SK-N-SH (cell line): Measurements from ENCODE around the gene SLC24A3. TPM values are rescaled to one million over a fixed set of nuclear protein-coding genes. Genes with fewer than 3 reads are reported as not detected.

ENCODE experiments used
- CTCF ChIA-PET: fragments of 300-600, 350-600 bp; formaldehyde crosslinking; extraction: SDS; loops from one replicate; lab custom pipeline; 2021; lab: Yijun Ruan, JAX
- POLR2A ChIA-PET: fragments of 350-600 bp; sonication (Branson Sonifier 250); formaldehyde crosslinking; extraction: SDS; loops from one replicate; lab custom pipeline; 2020; ENCODE audit warnings: antibody characterized with exemption, inconsistent platforms; lab: Yijun Ruan, JAX
- DNase-seq: peaks from one replicate; pipeline ENCODE4 v3.0.0; 2012
- H2AFZ ChIP-seq: fragments of 200-600 bp; sonication (generic); 2 replicates; pipeline ENCODE4 v1.8.1; 2016; ENCODE audit warnings: antibody characterized with exemption, mild to moderate bottlenecking, low read depth
- H3F3A ChIP-seq: fragments of 200-600 bp; sonication (generic); replicated peaks from 2 replicates; pipeline ENCODE3; 2016; ENCODE audit warnings: antibody characterized with exemption, mild to moderate bottlenecking; ENCODE audit not compliant: insufficient read depth
- H3K27ac ChIP-seq, 2 experiments: fragments of 200-500 bp in 1 of 2; fragments of 200-600 bp in 1 of 2; sonication (Bioruptor generic) in 1 of 2; sonication (generic), shearing (Covaris generic) in 1 of 2; 2 replicates each; pipeline versions ENCODE4 v1.5.1 to v1.6.1; 2014 to 2016; ENCODE audit warnings: low read depth in 2 of 2, inconsistent platforms in 1 of 2, low read length in 1 of 2, mild to moderate bottlenecking in 1 of 2, mixed read lengths in 1 of 2
- H3K27me3 ChIP-seq: fragments of 200-600 bp; sonication (generic), shearing (Covaris generic); 2 replicates; pipeline ENCODE4 v1.6.1; 2016; ENCODE audit warnings: mixed run types; ENCODE audit not compliant: insufficient read depth
- H3K36me3 ChIP-seq, 2 experiments: fragments of 200-500 bp in 1 of 2; fragments of 200-600 bp in 1 of 2; sonication (Bioruptor generic) in 1 of 2; sonication (generic) in 1 of 2; replicated peaks in 1 of 2; 2 replicates each; pipeline versions ENCODE3 to v1.5.1; 2014 to 2016; ENCODE audit warnings: low read length in 1 of 2, mild to moderate bottlenecking in 1 of 2; ENCODE audit not compliant: insufficient read depth in 2 of 2, control insufficient read depth in 1 of 2
- H3K4me1 ChIP-seq, 2 experiments: fragments of 200-500 bp in 1 of 2; fragments of 200-600 bp in 1 of 2; sonication (Bioruptor generic) in 1 of 2; sonication (generic), shearing (Covaris generic) in 1 of 2; 2 replicates each; pipeline versions ENCODE4 v1.5.1 to v1.6.1; 2014 to 2016; ENCODE audit warnings: low read depth in 1 of 2, low read length in 1 of 2, mixed run types in 1 of 2; ENCODE audit not compliant: insufficient read depth in 2 of 2, control insufficient read depth in 1 of 2
- H3K4me2 ChIP-seq: fragments of 200-600 bp; sonication (generic), shearing (Covaris generic); 2 replicates; pipeline ENCODE4 v1.6.1; 2017; ENCODE audit warnings: mixed run types
- H3K4me3 ChIP-seq, 2 experiments: fragments of 200-500 bp in 1 of 2; fragments of 200-600 bp in 1 of 2; sonication (Bioruptor generic) in 1 of 2; sonication (generic), shearing (Covaris generic) in 1 of 2; 2 replicates each; pipeline versions ENCODE4 v1.5.1 to v1.8.1; 2014 to 2016; ENCODE audit warnings: low read depth in 2 of 2, inconsistent platforms in 1 of 2, low read length in 1 of 2, mild to moderate bottlenecking in 1 of 2, mixed read lengths in 1 of 2, moderate library complexity in 1 of 2
- H3K79me2 ChIP-seq: fragments of 200-600 bp; sonication (generic); 2 replicates; pipeline ENCODE4 v1.8.1; 2017; ENCODE audit warnings: mild to moderate bottlenecking; ENCODE audit not compliant: insufficient read depth
- H3K9ac ChIP-seq: fragments of 200-600 bp; sonication (generic); 2 replicates; pipeline ENCODE4 v1.6.1; 2017; ENCODE audit warnings: mixed run types
- H3K9me2 ChIP-seq: fragments of 200-600 bp; sonication (generic); 2 replicates; pipeline ENCODE4 v1.6.1; 2017; ENCODE audit warnings: mixed run types
- H3K9me3 ChIP-seq: fragments of 200-600 bp; sonication (generic); 2 replicates; pipeline ENCODE4 v1.6.1; 2017; ENCODE audit warnings: mixed run types, mild to moderate bottlenecking, moderate library complexity
- H4K20me1 ChIP-seq: fragments of 200-600 bp; sonication (generic); 2 replicates; pipeline ENCODE4 v1.6.1; 2017; ENCODE audit warnings: mild to moderate bottlenecking, mixed run types; ENCODE audit not compliant: insufficient read depth
- CHD2 ChIP-seq: fragments of 150-350 bp; IDR thresholded peaks from 2 replicates; pipeline ENCODE4 v1.6.1; 2018; ENCODE audit warnings: low read length; ENCODE audit not compliant: partially characterized antibody
- ELF1 ChIP-seq: IDR thresholded peaks from 2 replicates; pipeline ENCODE4 v1.4.0; 2012
- EP300 ChIP-seq, 2 experiments: IDR thresholded peaks; 2 replicates each; pipeline versions ENCODE4 v1.4.0 to v1.6.1; 2012; ENCODE audit warnings: borderline replicate concordance in 1 of 2, low read depth in 1 of 2, low read length in 1 of 2
- EZH2phosphoT487 ChIP-seq: fragments of 200-600 bp; sonication (generic); IDR thresholded peaks from 2 replicates; pipeline ENCODE4 v1.6.1; 2017; ENCODE audit warnings: low read depth, mixed run types, mild to moderate bottlenecking, antibody characterized with exemption, moderate library complexity, borderline replicate concordance
- FOSL2 ChIP-seq: IDR thresholded peaks from 2 replicates; pipeline ENCODE4 v1.4.0; 2012; ENCODE audit warnings: low read depth, mild to moderate bottlenecking, moderate library complexity, borderline replicate concordance
- FOXJ3 ChIP-seq: sonication (generic); formaldehyde crosslinking; IDR thresholded peaks from 2 replicates; pipeline ENCODE4 v1.5.1; 2020; ENCODE audit warnings: mild to moderate bottlenecking, missing genetic modification reagents
- FOXM1 ChIP-seq: IDR thresholded peaks from 2 replicates; pipeline ENCODE4 v1.4.0; 2012; ENCODE audit warnings: low read depth, mild to moderate bottlenecking
- GABPA ChIP-seq: IDR thresholded peaks from 2 replicates; pipeline ENCODE4 v1.4.0; 2012; ENCODE audit warnings: low read depth, mild to moderate bottlenecking
- JUND ChIP-seq: IDR thresholded peaks from 2 replicates; pipeline ENCODE4 v1.4.0; 2012
- MEF2A ChIP-seq: IDR thresholded peaks from 2 replicates; pipeline ENCODE4 v1.4.0; 2012; ENCODE audit warnings: low read depth, borderline replicate concordance
- MXI1 ChIP-seq: IDR thresholded peaks from 2 replicates; pipeline ENCODE4 v1.6.1; 2012; ENCODE audit warnings: mild to moderate bottlenecking, low read depth, low read length, improper control_type of control experiment
- NRF1 ChIP-seq: IDR thresholded peaks from 2 replicates; pipeline ENCODE4 v1.6.1; 2012; ENCODE audit warnings: low read depth, mild to moderate bottlenecking, low read length
- RAD21 ChIP-seq: IDR thresholded peaks from 2 replicates; pipeline ENCODE4 v1.6.1; 2012; ENCODE audit warnings: mild to moderate bottlenecking, low read length
- RFX5 ChIP-seq: IDR thresholded peaks from 2 replicates; pipeline ENCODE4 v1.6.1; 2012; ENCODE audit warnings: mild to moderate bottlenecking, improper control_type of control experiment, low read length
- RXRA ChIP-seq: IDR thresholded peaks from 2 replicates; pipeline ENCODE4 v1.4.0; 2012; ENCODE audit warnings: low read depth, mild to moderate bottlenecking, borderline replicate concordance
- SMC3 ChIP-seq: IDR thresholded peaks from 2 replicates; pipeline ENCODE4 v1.6.1; 2012; ENCODE audit warnings: low read depth, low read length, improper control_type of control experiment
- YY1 ChIP-seq: IDR thresholded peaks from 2 replicates; pipeline ENCODE4 v1.4.0; 2012; ENCODE audit warnings: low read depth, mild to moderate bottlenecking
- WGBS: methylation state at CpG from one replicate; pipeline ENCODE4 v1.1.6; 2017; ENCODE audit warnings: low lambda C conversion rate; 5-methylcytosine and 5-hydroxymethylcytosine counted together
- polyA plus RNA-seq, 3 experiments: library from polyadenylated mRNA; depleted of rRNA; stranded (reverse); fragments of >200 nt; gene quantifications; 2 replicates each; pipeline ENCODE4 v1.2.3, GENCODE V29; 2012
- TF ChIP-seq, protein P1 (sequence below): IDR thresholded peaks from 2 replicates; pipeline ENCODE4 v1.6.1; 2012; ENCODE audit warnings: mild to moderate bottlenecking, low read depth, low read length, moderate library complexity
- TF ChIP-seq, protein P2 (sequence below): IDR thresholded peaks from 2 replicates; pipeline ENCODE4 v1.4.0; 2012; ENCODE audit warnings: low read depth, borderline replicate concordance
- TF ChIP-seq, protein P3 (sequence below): fragments of 150-350 bp; IDR thresholded peaks from 2 replicates; pipeline ENCODE4 v1.6.1; 2016; ENCODE audit warnings: mild to moderate bottlenecking, low read depth, low read length
- TF ChIP-seq, protein P4 (sequence below): IDR thresholded peaks from 2 replicates; pipeline ENCODE4 v1.4.0; 2012; ENCODE audit warnings: low read depth, borderline replicate concordance

Gene SLC24A3
- polyA plus RNA-seq, 1 of the 3 experiments (the other 2 are of a cell fraction), result not detected

DNA sequence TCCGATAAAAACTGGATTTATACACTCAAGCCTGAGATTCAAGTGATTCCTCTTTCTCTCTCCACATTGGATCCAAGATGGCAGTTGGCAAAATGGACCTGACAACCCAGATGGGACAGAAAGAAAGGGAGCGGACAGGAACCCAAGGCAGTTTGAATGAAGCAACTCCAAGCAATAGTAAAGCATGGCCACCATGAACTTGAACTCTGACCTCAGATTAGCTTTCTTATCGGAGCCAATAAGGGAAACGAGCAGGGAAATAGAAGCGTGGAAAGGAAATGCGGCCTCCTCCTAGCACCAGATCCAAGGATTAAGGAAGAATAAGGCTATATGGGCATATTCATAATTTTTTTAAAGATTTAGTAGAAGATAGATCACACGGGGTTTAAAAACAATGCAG lies 332.2 kb downstream of the SLC24A3 start:
- no peaks in the 10 kb centered on the region for H3F3A ChIP-seq
- POLR2A ChIA-PET, result no interaction called here
- H3K79me2 ChIP-seq, result no peaks in the 10 kb centered on the region
- H3K9me3 ChIP-seq, result no peaks in the 10 kb centered on the region
- no peak overlapping the region for H3K4me3 ChIP-seq
- H2AFZ ChIP-seq, result no peak overlapping the region
- no peak overlapping the region for H3K27ac ChIP-seq
- no peak for TF ChIP-seq FOSL2
- no peak for TF ChIP-seq CHD2
- TF ChIP-seq, protein P1, sequence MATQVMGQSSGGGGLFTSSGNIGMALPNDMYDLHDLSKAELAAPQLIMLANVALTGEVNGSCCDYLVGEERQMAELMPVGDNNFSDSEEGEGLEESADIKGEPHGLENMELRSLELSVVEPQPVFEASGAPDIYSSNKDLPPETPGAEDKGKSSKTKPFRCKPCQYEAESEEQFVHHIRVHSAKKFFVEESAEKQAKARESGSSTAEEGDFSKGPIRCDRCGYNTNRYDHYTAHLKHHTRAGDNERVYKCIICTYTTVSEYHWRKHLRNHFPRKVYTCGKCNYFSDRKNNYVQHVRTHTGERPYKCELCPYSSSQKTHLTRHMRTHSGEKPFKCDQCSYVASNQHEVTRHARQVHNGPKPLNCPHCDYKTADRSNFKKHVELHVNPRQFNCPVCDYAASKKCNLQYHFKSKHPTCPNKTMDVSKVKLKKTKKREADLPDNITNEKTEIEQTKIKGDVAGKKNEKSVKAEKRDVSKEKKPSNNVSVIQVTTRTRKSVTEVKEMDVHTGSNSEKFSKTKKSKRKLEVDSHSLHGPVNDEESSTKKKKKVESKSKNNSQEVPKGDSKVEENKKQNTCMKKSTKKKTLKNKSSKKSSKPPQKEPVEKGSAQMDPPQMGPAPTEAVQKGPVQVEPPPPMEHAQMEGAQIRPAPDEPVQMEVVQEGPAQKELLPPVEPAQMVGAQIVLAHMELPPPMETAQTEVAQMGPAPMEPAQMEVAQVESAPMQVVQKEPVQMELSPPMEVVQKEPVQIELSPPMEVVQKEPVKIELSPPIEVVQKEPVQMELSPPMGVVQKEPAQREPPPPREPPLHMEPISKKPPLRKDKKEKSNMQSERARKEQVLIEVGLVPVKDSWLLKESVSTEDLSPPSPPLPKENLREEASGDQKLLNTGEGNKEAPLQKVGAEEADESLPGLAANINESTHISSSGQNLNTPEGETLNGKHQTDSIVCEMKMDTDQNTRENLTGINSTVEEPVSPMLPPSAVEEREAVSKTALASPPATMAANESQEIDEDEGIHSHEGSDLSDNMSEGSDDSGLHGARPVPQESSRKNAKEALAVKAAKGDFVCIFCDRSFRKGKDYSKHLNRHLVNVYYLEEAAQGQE, result no peak
- no peak for TF ChIP-seq FOXJ3 (CRISPR knock-in tag)
- H3K9ac ChIP-seq, result no peak overlapping the region
- no peaks in the 10 kb centered on the region; the same call in 1 of the 2 replicates for H3K27me3 ChIP-seq
- 31% methylated on average over 7 of the region's 7 CpGs for WGBS
- DNase-seq, result no peak
- H3K4me2 ChIP-seq, result no peak overlapping the region
- no peaks in the 10 kb centered on the region for H4K20me1 ChIP-seq
- no peaks in the 10 kb centered on the region for H3K9me2 ChIP-seq
- H3K4me1 ChIP-seq, result no peaks in the 10 kb centered on the region; a peak in 1 of 4 replicates
- CTCF ChIA-PET, result no interaction called here
- H3K36me3 ChIP-seq, result no peaks in the 10 kb centered on the region

DNA sequence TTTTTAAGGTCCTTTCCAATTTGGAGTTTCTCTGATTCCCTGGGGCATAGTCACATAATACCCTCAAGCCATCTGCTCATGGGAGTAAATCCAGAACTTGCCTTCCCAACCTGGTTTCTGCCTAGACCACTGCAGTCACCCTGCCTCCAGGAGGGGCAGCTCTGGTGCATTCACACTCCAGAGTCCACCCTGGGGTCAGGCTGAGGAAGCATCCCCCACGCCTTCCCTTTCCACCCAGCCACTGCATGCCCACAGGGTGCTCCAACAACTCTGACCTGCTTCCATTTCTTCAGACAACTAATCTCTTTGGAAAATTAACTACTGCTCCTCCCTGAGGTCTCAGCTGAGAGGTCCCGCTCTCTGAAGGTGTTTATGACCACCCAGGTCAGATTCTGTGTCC lies 334.2 kb downstream of the SLC24A3 start:
- H3K27me3 ChIP-seq, result no peaks in the 10 kb centered on the region
- no peaks in the 10 kb centered on the region for H3F3A ChIP-seq
- 10% methylated on average over 2 of the region's 2 CpGs for WGBS
- no peak overlapping the region for H3K9ac ChIP-seq
- ChIA-PET CTCF (interaction anchor here (1.2 kb wide), 1 partner anchor 10 kb away, joined by 3 read pairs; no protein-coding TSS in a partner anchor), POLR2A (no interaction called here)
- no peak overlapping the region for H3K4me2 ChIP-seq
- H4K20me1 ChIP-seq, result no peaks in the 10 kb centered on the region
- no peaks in the 10 kb centered on the region for H3K36me3 ChIP-seq
- no peaks in the 10 kb centered on the region for H3K9me2 ChIP-seq
- no peak overlapping the region for H3K27ac ChIP-seq
- TF ChIP-seq, protein P2, sequence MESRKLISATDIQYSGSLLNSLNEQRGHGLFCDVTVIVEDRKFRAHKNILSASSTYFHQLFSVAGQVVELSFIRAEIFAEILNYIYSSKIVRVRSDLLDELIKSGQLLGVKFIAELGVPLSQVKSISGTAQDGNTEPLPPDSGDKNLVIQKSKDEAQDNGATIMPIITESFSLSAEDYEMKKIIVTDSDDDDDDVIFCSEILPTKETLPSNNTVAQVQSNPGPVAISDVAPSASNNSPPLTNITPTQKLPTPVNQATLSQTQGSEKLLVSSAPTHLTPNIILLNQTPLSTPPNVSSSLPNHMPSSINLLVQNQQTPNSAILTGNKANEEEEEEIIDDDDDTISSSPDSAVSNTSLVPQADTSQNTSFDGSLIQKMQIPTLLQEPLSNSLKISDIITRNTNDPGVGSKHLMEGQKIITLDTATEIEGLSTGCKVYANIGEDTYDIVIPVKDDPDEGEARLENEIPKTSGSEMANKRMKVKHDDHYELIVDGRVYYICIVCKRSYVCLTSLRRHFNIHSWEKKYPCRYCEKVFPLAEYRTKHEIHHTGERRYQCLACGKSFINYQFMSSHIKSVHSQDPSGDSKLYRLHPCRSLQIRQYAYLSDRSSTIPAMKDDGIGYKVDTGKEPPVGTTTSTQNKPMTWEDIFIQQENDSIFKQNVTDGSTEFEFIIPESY, result no peak
- TF ChIP-seq YY1 (no peak), EP300 (IDR thresholded peaks at IDR 0.05; ENCODE audit: borderline replicate concordance in 1 of 2, low read depth in 1 of 2, low read length in 1 of 2) (no peak), SMC3 (no peak), ELF1 (no peak), NRF1 (no peak), FOXM1 (no peak), RXRA (no peak), MXI1 (no peak), EZH2phosphoT487 (no peak), MEF2A (no peak), CHD2 (no peak), JUND (no peak), RFX5 (no peak), GABPA (no peak), RAD21 (no peak)
- TF ChIP-seq, protein P3, sequence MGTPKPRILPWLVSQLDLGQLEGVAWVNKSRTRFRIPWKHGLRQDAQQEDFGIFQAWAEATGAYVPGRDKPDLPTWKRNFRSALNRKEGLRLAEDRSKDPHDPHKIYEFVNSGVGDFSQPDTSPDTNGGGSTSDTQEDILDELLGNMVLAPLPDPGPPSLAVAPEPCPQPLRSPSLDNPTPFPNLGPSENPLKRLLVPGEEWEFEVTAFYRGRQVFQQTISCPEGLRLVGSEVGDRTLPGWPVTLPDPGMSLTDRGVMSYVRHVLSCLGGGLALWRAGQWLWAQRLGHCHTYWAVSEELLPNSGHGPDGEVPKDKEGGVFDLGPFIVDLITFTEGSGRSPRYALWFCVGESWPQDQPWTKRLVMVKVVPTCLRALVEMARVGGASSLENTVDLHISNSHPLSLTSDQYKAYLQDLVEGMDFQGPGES, result no peak
- TF ChIP-seq, protein P4, sequence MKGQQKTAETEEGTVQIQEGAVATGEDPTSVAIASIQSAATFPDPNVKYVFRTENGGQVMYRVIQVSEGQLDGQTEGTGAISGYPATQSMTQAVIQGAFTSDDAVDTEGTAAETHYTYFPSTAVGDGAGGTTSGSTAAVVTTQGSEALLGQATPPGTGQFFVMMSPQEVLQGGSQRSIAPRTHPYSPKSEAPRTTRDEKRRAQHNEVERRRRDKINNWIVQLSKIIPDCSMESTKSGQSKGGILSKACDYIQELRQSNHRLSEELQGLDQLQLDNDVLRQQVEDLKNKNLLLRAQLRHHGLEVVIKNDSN, result no peak
- no peak overlapping the region for H2AFZ ChIP-seq
- no peak overlapping the region for H3K4me3 ChIP-seq
- no peaks in the 10 kb centered on the region; a peak in 1 of 4 replicates for H3K4me1 ChIP-seq
- DNase-seq, result no peak
- H3K79me2 ChIP-seq, result no peaks in the 10 kb centered on the region
- no peaks in the 10 kb centered on the region for H3K9me3 ChIP-seq
